Smooth muscle cell (in vitro differentiated cells): ENCODE results near the gene FAM131B. TPM values are rescaled to one million over a fixed set of nuclear protein-coding genes. Genes with fewer than 3 reads are reported as not detected.

ENCODE experiments used
- DNase-seq: peaks from one replicate; lab custom pipeline; 2025; ENCODE audit not compliant: unreplicated experiment; lab: John Stamatoyannopoulos, UW
- H2AFZ ChIP-seq: fragments of 200-600 bp; sonication (generic); 2 replicates; pipeline ENCODE4 v1.6.0; 2016; ENCODE audit warnings: antibody characterized with exemption, low read depth, mild to moderate bottlenecking
- H3F3A ChIP-seq: fragments of 200-600 bp; sonication (generic); 2 replicates; pipeline ENCODE4 v1.6.0; 2017; ENCODE audit warnings: antibody characterized with exemption, low read depth
- H3K27ac ChIP-seq: fragments of 200-600 bp; sonication (generic); 2 replicates; pipeline ENCODE4 v1.5.1; 2016; ENCODE audit warnings: low read depth, mild to moderate bottlenecking
- H3K27me3 ChIP-seq: fragments of 200-600 bp; sonication (generic); 2 replicates; pipeline ENCODE4 v1.6.1; 2016; ENCODE audit warnings: low read depth, mild to moderate bottlenecking
- H3K36me3 ChIP-seq: fragments of 200-600 bp; sonication (generic); 2 replicates; pipeline ENCODE4 v1.5.1; 2016; ENCODE audit warnings: low read depth
- H3K4me1 ChIP-seq: fragments of 200-600 bp; sonication (generic); 2 replicates; pipeline ENCODE4 v1.5.1; 2016; ENCODE audit warnings: low read depth
- H3K4me2 ChIP-seq: fragments of 200-600 bp; sonication (generic); 2 replicates; pipeline ENCODE4 v1.6.0; 2016; ENCODE audit warnings: mild to moderate bottlenecking
- H3K4me3 ChIP-seq: fragments of 200-600 bp; sonication (generic); 2 replicates; pipeline ENCODE4 v1.5.1; 2016; ENCODE audit warnings: mild to moderate bottlenecking
- H3K79me2 ChIP-seq: fragments of 200-600 bp; sonication (generic); 2 replicates; pipeline ENCODE4 v1.6.0; 2016; ENCODE audit warnings: low read depth, mild to moderate bottlenecking
- H3K9ac ChIP-seq: fragments of 200-600 bp; sonication (generic); 2 replicates; pipeline ENCODE4 v1.6.0; 2016; ENCODE audit warnings: low read depth
- H3K9me3 ChIP-seq: fragments of 200-600 bp; sonication (generic); replicated peaks from 2 replicates; pipeline ENCODE4 v1.5.1; 2016; ENCODE audit warnings: low read depth
- H4K20me1 ChIP-seq: fragments of 200-600 bp; sonication (generic); 2 replicates; pipeline ENCODE4 v1.6.0; 2016; ENCODE audit warnings: low read depth
- WGBS: methylation state at CpG from one replicate; pipeline ENCODE4 v1.1.7; 2016; ENCODE audit warnings: low lambda C conversion rate; 5-methylcytosine and 5-hydroxymethylcytosine counted together
- polyA plus RNA-seq: library from polyadenylated mRNA; unstranded; fragments of >200 nt; fragmentation: Nextera tagmentation; extraction: Ambion mirVana; gene quantifications from 2 replicates; pipeline ENCODE4 v1.2.1, GENCODE V29; 2016
- total RNA-seq: library from RNA; depleted of rRNA; stranded (reverse); fragments of >200 nt; gene quantifications from 2 replicates; pipeline ENCODE4 v1.2.3, GENCODE V29; 2014
- TF ChIP-seq, protein P1 (sequence below): fragments of 200-600 bp; sonication (generic); IDR thresholded peaks from 2 replicates; pipeline ENCODE4 v1.5.1; 2017; ENCODE audit warnings: borderline replicate concordance, mild to moderate bottlenecking, antibody characterized with exemption; ENCODE audit not compliant: insufficient read depth, poor library complexity, severe bottlenecking

Gene FAM131B
- total and polyA plus RNA-seq, 2 experiments from 2014 or later: 0.03 to 0.31 TPM

DNA sequence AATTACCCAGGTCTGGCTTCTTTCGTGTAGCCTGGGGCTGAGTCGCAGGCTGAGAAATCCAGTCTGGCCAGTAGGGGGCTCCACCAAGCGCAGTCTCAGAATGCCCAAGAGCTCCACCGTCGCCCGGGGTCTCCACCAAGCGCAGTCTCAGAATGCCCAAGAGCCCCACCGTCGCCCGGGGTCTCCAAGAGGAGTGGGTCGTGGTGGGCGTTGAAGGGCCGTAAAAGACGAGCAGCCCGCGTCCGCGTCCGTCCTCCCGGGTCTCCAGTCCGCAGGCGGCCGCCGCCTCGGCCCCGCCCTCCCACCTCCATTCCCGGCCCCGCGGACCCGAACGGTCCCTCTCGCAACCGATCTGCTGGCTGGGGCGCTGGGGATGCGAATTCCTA lies 17.7 kb upstream of the FAM131B start:
- peaks cover 39% of the 10 kb centered on the region for H4K20me1 ChIP-seq
- DNase-seq: peak; percentile 81
- H3K27ac ChIP-seq: peak overlapping the region; percentile 97
- WGBS: 0% methylated on average over 27 of the region's 35 CpGs
- H3K27me3 ChIP-seq: no peaks in the 10 kb centered on the region
- H3K36me3 ChIP-seq: no peaks in the 10 kb centered on the region
- peak overlapping the region; percentile 100 for H3K4me3 ChIP-seq
- H3K79me2 ChIP-seq: peaks cover 56% of the 10 kb centered on the region
- H3K4me1 ChIP-seq: peaks cover 38% of the 10 kb centered on the region
- H3K9me3 ChIP-seq: no peaks in the 10 kb centered on the region
- H3F3A ChIP-seq: peaks cover 28% of the 10 kb centered on the region
- H2AFZ ChIP-seq: no peak overlapping the region
- peak overlapping the region; percentile 85 for H3K4me2 ChIP-seq
- TF ChIP-seq, protein P1, sequence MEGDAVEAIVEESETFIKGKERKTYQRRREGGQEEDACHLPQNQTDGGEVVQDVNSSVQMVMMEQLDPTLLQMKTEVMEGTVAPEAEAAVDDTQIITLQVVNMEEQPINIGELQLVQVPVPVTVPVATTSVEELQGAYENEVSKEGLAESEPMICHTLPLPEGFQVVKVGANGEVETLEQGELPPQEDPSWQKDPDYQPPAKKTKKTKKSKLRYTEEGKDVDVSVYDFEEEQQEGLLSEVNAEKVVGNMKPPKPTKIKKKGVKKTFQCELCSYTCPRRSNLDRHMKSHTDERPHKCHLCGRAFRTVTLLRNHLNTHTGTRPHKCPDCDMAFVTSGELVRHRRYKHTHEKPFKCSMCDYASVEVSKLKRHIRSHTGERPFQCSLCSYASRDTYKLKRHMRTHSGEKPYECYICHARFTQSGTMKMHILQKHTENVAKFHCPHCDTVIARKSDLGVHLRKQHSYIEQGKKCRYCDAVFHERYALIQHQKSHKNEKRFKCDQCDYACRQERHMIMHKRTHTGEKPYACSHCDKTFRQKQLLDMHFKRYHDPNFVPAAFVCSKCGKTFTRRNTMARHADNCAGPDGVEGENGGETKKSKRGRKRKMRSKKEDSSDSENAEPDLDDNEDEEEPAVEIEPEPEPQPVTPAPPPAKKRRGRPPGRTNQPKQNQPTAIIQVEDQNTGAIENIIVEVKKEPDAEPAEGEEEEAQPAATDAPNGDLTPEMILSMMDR: peak; percentile 90
- peak overlapping the region; percentile 96 for H3K9ac ChIP-seq

GRCh38 chr7:143379611-143380259 lies 17.2 kb upstream of the FAM131B start:
- Histone ChIP-seq H3F3A (peaks cover 23% of the 10 kb centered on the region), H3K27ac (peak overlapping the region; percentile 97), H3K4me2 (peak overlapping the region; percentile 85), H3K4me1 (peaks cover 38% of the 10 kb centered on the region), H3K4me3 (peak overlapping the region; percentile 100), H3K36me3 (no peaks in the 10 kb centered on the region), H3K9me3 (no peaks in the 10 kb centered on the region), H3K9ac (peak overlapping the region; percentile 96), H2AFZ (no peak overlapping the region), H4K20me1 (peaks cover 34% of the 10 kb centered on the region), H3K27me3 (no peaks in the 10 kb centered on the region), H3K79me2 (peaks cover 51% of the 10 kb centered on the region)
- TF ChIP-seq, protein P1: no peak
- WGBS: 29% methylated on average over 15 of the region's 15 CpGs
- DNase-seq: no peak

GRCh38 chr7:143376396-143376795 lies 13.9 kb upstream of the FAM131B start:
- peaks cover 14% of the 10 kb centered on the region for H3K4me1 ChIP-seq
- H3K27me3 ChIP-seq: no peaks in the 10 kb centered on the region
- peaks cover 17% of the 10 kb centered on the region for H3K79me2 ChIP-seq
- no peak for DNase-seq
- no peaks in the 10 kb centered on the region for H3K9me3 ChIP-seq
- 75% methylated on average over 5 of the region's 5 CpGs for WGBS
- peaks cover under 1% of the 10 kb centered on the region for H4K20me1 ChIP-seq
- no peak overlapping the region for H2AFZ ChIP-seq
- H3K36me3 ChIP-seq: no peaks in the 10 kb centered on the region
- no peak overlapping the region for H3K9ac ChIP-seq
- no peak overlapping the region for H3K4me2 ChIP-seq
- H3K4me3 ChIP-seq: no peak overlapping the region
- H3K27ac ChIP-seq: no peak overlapping the region
- H3F3A ChIP-seq: no peaks in the 10 kb centered on the region
- TF ChIP-seq, protein P1: no peak

- no peak overlapping the region for H3K27ac ChIP-seq
- H4K20me1 ChIP-seq: no peaks in the 10 kb centered on the region
- no peak overlapping the region for H3K9ac ChIP-seq
- no peak for DNase-seq
- no peaks in the 10 kb centered on the region for H3F3A ChIP-seq
- no peak overlapping the region for H3K4me2 ChIP-seq
- no peaks in the 10 kb centered on the region for H3K27me3 ChIP-seq
- no peaks in the 10 kb centered on the region for H3K36me3 ChIP-seq
- H3K4me3 ChIP-seq: no peak overlapping the region
- peaks cover 15% of the 10 kb centered on the region for H3K79me2 ChIP-seq
- TF ChIP-seq, protein P1: no peak
- WGBS: 90% methylated on average over 7 of the region's 7 CpGs
- no peak overlapping the region for H2AFZ ChIP-seq
- H3K9me3 ChIP-seq: no peaks in the 10 kb centered on the region
- peaks cover 14% of the 10 kb centered on the region for H3K4me1 ChIP-seq
Measured at GRCh38 chr7:143375298-143376034, 13.0 kb upstream of the FAM131B start.
